ENCODE data around the gene DNAJB8. TPM values are rescaled to one million over a fixed set of nuclear protein-coding genes. Genes with fewer than 3 reads are reported as not detected.

DNAJB8 gene
- total RNA-seq, 4 donors from 2014 or later, result not detected

DNA sequence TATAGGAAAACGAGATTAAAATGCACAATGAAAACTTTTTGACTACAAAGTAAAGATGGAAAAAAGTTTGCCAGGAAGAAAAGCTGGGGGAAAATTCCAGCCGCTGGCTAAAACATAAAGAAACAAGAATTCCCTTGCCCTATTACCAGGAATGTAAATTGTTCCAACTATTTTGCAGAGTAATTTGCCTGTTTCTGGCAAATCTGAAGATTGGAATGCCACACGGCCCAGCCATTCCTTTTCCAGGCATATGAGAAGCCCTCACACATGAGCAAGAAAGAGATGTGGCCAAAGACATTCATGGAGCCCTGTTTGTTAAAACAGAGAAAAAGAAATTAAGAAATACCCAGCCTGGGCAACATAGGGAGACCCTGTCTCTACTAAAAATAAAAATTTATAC lies 34.7 kb upstream of the DNAJB8 start:
- 75 to 76% methylated on average over 3 of the region's 3 CpGs for WGBS, 2 donors
- Histone ChIP-seq H3K27ac (no peak overlapping the region), H3K4me1 (peaks cover 6 to 16% of the 10 kb centered on the region in 2 donors), H3K36me3 (no peaks in the 10 kb centered on the region), H3K9me3 (no peaks in the 10 kb centered on the region), H3K4me3 (replicated peaks in 1 of 3) (no peak overlapping the region), H3K27me3 (no peaks in the 10 kb centered on the region)
- TF ChIP-seq, protein P1, sequence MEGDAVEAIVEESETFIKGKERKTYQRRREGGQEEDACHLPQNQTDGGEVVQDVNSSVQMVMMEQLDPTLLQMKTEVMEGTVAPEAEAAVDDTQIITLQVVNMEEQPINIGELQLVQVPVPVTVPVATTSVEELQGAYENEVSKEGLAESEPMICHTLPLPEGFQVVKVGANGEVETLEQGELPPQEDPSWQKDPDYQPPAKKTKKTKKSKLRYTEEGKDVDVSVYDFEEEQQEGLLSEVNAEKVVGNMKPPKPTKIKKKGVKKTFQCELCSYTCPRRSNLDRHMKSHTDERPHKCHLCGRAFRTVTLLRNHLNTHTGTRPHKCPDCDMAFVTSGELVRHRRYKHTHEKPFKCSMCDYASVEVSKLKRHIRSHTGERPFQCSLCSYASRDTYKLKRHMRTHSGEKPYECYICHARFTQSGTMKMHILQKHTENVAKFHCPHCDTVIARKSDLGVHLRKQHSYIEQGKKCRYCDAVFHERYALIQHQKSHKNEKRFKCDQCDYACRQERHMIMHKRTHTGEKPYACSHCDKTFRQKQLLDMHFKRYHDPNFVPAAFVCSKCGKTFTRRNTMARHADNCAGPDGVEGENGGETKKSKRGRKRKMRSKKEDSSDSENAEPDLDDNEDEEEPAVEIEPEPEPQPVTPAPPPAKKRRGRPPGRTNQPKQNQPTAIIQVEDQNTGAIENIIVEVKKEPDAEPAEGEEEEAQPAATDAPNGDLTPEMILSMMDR (IDR thresholded peaks at IDR 0.05), result no peak
- no peak for TF ChIP-seq POLR2A (IDR thresholded peaks at IDR 0.05)
- intact Hi-C loops (cut with DNase I), result no loop called here
- no peak for DNase-seq

DNA sequence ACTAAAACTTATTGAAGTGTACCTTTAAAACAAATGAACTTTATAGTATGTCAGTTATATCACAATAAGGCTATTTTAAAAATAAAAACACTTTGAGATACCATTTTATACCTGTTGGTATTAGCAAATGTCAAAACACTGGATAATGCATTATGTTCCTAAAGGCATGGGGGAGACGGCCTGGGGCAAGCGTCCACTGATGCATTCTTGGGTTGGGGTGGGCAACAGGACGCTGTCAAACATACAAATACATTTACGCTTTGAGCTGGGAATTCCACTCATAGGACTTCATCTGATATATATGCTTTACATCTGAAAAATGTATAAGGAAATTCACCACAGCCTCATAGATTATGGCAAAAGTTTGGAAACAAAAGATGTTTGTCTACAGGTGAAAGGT lies 33.9 kb upstream of the DNAJB8 start:
- Histone ChIP-seq H3K9me3 (no peaks in the 10 kb centered on the region), H3K27ac (no peak overlapping the region), H3K4me1 (peaks cover 6 to 16% of the 10 kb centered on the region in 2 donors), H3K4me3 (replicated peaks in 1 of 3) (no peak overlapping the region), H3K27me3 (no peaks in the 10 kb centered on the region), H3K36me3 (no peaks in the 10 kb centered on the region)
- intact Hi-C loops (cut with DNase I), result no loop called here
- DNase-seq, result no peak
- TF ChIP-seq, protein P1 (IDR thresholded peaks at IDR 0.05), result no peak
- TF ChIP-seq POLR2A (IDR thresholded peaks at IDR 0.05), result no peak
- 89% methylated on average over 4 of the region's 4 CpGs for WGBS, 2 donors

DNA sequence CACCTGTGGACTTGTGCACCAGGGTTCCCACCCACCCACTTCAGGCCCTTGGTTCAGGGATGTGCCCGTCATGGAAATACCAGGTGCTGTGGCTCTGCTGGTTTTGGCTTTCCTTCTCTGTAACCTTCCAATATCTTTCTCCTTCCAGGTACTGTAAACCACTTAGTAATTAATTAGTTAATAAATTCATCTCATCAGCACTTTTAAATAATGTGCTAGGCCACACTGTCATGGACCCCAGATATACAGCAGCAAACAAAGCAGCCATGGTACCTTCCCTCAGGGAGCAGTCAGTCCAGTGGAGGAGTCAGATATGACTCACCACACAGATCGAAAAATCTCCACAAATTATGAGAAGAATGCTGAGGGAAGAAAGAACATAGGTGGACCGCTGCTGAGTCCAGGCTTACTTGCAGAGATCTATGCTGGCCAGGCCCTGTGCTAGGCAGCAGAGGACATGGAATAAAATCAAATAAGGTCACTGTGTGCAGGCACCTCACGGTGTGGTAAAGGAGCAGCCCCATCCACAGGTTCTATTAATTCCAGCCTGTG lies 33.1 kb upstream of the DNAJB8 start:
- Histone ChIP-seq H3K36me3 (no peaks in the 10 kb centered on the region), H3K4me3 (replicated peaks in 1 of 3) (no peak overlapping the region), H3K27ac (no peak overlapping the region), H3K9me3 (no peaks in the 10 kb centered on the region), H3K27me3 (no peaks in the 10 kb centered on the region), H3K4me1 (peaks cover 6 to 16% of the 10 kb centered on the region in 2 donors)
- intact Hi-C loops (cut with DNase I), result loop anchor here (5.0 kb wide), 2 partner anchors 72 to 327 kb away; no protein-coding TSS in a partner anchor
- WGBS, 2 donors, result 86 to 93% methylated on average over 4 of the region's 4 CpGs
- TF ChIP-seq, protein P1 (IDR thresholded peaks at IDR 0.05), result no peak
- TF ChIP-seq POLR2A (IDR thresholded peaks at IDR 0.05), result no peak
- DNase-seq, result no peak

- DNase-seq, result no peak
- Histone ChIP-seq H3K9me3 (no peaks in the 10 kb centered on the region), H3K36me3 (no peaks in the 10 kb centered on the region), H3K27ac (no peak overlapping the region), H3K4me1 (peaks cover 6 to 16% of the 10 kb centered on the region in 2 donors), H3K27me3 (no peaks in the 10 kb centered on the region), H3K4me3 (replicated peaks in 1 of 3) (no peak overlapping the region)
- intact Hi-C loops (cut with DNase I), result loop anchor here (5.0 kb wide), 2 partner anchors 72 to 327 kb away; no protein-coding TSS in a partner anchor
- TF ChIP-seq POLR2A (IDR thresholded peaks at IDR 0.05), result no peak
- 79 to 86% methylated on average over 15 of the region's 15 CpGs for WGBS, 2 donors
These were observed 32.3 kb upstream of the DNAJB8 start for GRCh38 chr3:128498901-128499530.

DNA sequence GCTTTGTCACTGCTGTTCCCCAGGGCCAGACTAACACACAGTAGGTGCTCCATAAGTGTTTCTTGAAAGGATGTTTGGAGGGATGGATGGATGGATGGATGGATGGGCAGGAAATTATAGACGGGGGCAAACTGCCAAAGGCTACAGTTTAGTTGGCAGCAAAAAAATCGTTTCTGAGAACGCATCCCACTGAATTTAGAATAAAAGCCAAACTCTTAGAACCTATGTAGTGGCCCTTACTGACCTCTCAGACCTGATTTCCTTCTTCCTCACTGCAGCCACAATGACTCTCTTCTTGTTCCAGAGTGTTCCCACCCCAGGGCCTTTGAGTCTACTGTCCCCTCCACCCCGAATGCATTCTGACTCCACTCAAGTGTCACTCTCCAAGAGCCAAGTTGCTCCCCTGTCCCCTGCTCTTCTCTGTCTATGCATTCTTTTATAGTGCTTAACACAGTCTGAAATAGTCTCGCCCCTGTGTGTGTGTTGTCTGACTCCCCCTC lies 31.5 kb upstream of the DNAJB8 start:
- 31% methylated on average over 5 of the region's 5 CpGs for WGBS, 2 donors
- no peaks in the 10 kb centered on the region for H3K9me3 ChIP-seq
- H3K27me3 ChIP-seq, result no peaks in the 10 kb centered on the region
- peaks cover 6 to 16% of the 10 kb centered on the region in 2 donors for H3K4me1 ChIP-seq
- peak overlapping the region in 1 of 3 donors; percentile 34 for H3K4me3 ChIP-seq (replicated peaks in 1 of 3)
- TF ChIP-seq, protein P1 (IDR thresholded peaks at IDR 0.05), result peak in 2 of 6 experiments; percentile 3 to 38
- TF ChIP-seq POLR2A (IDR thresholded peaks at IDR 0.05), result no peak
- H3K36me3 ChIP-seq, result no peaks in the 10 kb centered on the region
- H3K27ac ChIP-seq, result no peak overlapping the region
- DNase-seq, result no peak
- intact Hi-C loops (cut with DNase I), result loop anchor here (5.0 kb wide), 2 partner anchors 71 to 326 kb away; no protein-coding TSS in a partner anchor
